Stimulated activated effector memory CD8-positive, alpha-beta T cell treated with anti-CD3 and anti-CD28 coated beads, Interleukin-12 subunit alpha, Interleukin-12 subunit beta, amount 100 ng/mL, for 72 hours (primary cell): Measurements from ENCODE around the gene ZNF646.
"Not testable (repeated sequence)": the region's sequence is repeated elsewhere in the genome, so short reads cannot be mapped to it uniquely, and the experiment has no call there.

Experiments used
- ATAC-seq: fragments of 150-1000 bp; cut with Tn5 transposase; 2 replicates; pipeline ENCODE4 v1.10.0; 2021
- DNase-seq, 2 donors: peaks; one replicate each; pipeline ENCODE4 v3.0.0; 2021 to 2022; ENCODE audit warnings: low spot score in 2 of 2
- H3K27ac Mint-ChIP-seq: one replicate; pipeline ENCODE4 v1.8.0; 2022; ENCODE audit warnings: mild to moderate bottlenecking, mixed read lengths
- H3K36me3 Mint-ChIP-seq: one replicate; pipeline ENCODE4 v1.8.0; 2022; ENCODE audit warnings: mild to moderate bottlenecking, mixed read lengths
- H3K4me1 Mint-ChIP-seq: one replicate; pipeline ENCODE4 v1.8.0; 2022; ENCODE audit warnings: mixed read lengths
- H3K4me3 Mint-ChIP-seq: one replicate; pipeline ENCODE4 v1.8.0; 2022; ENCODE audit warnings: mild to moderate bottlenecking, mixed read lengths
- H3K9me3 Mint-ChIP-seq: one replicate; pipeline ENCODE4 v1.8.0; 2022; ENCODE audit warnings: mixed read lengths

The ZNF646 gene

DNA sequence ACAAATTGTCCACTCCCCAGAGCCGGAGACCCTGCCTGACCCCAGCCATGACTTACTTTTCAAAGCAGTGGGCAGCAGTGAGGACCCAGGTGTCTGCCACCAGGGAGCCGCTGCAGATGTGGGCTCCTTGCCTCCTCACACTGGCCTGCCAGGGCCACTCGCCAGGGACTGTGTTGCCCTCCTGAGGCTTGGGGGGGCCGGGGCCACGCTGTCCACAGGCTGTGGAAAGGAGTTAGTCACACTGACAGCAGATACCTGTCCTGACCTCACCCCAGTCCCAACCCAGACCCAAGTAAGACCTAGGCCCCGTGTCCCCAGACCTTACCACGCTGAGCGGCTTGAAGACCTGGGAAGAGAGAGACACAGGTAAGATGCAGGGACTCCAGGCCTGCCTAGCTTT is 13.3 kb downstream of the ZNF646 start:
- H3K27ac Mint-ChIP-seq = peak overlapping the region; percentile 82
- ATAC-seq (no peak), DNase-seq (no peak)
- no peaks in the 10 kb centered on the region for H3K9me3 Mint-ChIP-seq
- peaks cover 21% of the 10 kb centered on the region for H3K4me1 Mint-ChIP-seq
- H3K36me3 Mint-ChIP-seq = peaks cover 66% of the 10 kb centered on the region
- no peak overlapping the region for H3K4me3 Mint-ChIP-seq

DNA sequence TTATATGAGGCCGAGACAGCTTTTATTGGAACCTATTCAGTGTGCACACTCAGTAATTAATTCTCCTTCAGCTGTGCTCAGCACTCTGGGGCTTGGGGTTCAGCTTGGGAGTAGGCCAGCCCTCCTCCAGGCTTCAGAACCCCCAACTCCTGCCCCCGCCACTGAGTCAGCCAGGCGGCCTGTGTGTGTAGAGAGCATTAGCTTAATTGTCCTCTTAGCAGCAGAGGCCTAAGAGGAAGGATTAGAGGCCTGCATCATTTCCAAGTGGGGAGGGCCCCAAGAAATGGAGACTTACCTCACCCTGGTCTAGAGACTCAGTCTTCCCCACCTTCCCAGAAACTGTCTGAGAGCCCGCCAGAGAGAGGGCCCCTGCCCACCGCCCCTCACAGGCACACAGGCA is 13.7 kb downstream of the ZNF646 start:
- Mint-ChIP-seq H3K9me3 (no peaks in the 10 kb centered on the region), H3K4me1 (peaks cover 25% of the 10 kb centered on the region), H3K27ac (no peak overlapping the region), H3K4me3 (no peak overlapping the region), H3K36me3 (peaks cover 66% of the 10 kb centered on the region)
- DNase-seq (no peak), ATAC-seq (no peak)

DNA sequence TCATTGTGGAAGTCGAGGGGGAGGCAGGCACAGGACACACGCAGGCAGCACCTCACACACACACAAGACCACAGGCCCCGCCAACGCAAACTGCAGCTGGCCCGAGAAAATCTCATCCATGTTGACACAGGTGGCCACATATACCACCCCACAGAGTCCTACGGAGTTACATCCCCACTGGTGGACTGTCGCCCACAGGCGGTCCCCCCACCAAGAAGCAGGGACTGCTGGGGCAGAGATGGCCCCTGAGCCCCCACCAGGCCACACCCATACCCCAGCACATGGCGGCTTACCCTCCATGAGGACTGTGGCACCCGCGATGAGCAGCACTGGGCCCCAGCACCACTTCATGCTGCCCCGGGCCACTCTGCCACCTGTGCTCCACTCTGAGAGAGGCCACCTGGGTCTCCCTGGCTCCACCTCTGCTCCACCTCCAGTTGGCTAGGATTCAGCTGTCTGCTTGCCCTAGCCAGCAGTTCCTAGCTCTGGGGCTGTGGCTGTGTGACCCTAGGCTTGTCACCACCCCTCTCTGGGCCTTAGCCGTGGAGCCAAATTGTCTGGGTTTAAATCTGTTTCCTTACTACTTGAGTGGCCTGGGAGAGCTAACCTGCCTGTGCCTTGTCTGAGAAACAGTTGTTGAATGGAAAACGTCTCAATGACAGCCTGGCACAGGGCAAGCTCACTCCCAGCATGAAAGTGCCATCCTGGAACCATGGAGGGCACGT is 14.4 kb downstream of the ZNF646 start, which contains the start of gene PRSS53:
PRSS53 (minus strand) TSS at position 485 of the 725 bp plus-strand sequence; CDS start at position 351, 134 bp downstream.
- ATAC-seq (no peak), DNase-seq (no peak)
- Mint-ChIP-seq H3K9me3 (no peaks in the 10 kb centered on the region), H3K36me3 (peaks cover 60% of the 10 kb centered on the region), H3K27ac (peak within 1 kb of the TSS; percentile 82), H3K4me1 (peaks cover 25% of the 10 kb centered on the region), H3K4me3 (no peak within 1 kb of the TSS)

DNA sequence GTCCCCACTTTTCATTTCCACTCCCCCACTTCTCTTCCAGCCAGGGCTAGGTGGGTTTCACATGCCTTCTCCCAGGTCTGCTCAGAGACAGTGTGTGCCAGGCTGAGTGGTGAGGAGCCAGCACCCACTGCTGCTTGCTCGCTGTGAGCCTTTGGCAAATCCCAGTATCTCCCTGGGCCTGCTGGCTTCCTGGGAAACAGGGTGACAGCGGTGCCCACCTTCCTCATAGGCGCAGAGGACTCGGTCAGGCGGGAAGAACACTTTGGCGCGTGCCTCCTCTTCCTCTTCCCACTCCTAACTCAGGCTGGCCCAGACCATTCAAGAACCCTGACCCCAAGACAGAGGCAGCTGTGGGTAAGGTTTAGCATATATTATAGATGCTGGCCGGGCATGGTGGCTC is 15.0 kb downstream of the ZNF646 start:
- Mint-ChIP-seq H3K9me3 (no peaks in the 10 kb centered on the region), H3K4me3 (no peak overlapping the region), H3K36me3 (peaks cover 55% of the 10 kb centered on the region), H3K4me1 (peaks cover 31% of the 10 kb centered on the region), H3K27ac (no peak overlapping the region)
- DNase-seq = no peak
- no peak for ATAC-seq

DNA sequence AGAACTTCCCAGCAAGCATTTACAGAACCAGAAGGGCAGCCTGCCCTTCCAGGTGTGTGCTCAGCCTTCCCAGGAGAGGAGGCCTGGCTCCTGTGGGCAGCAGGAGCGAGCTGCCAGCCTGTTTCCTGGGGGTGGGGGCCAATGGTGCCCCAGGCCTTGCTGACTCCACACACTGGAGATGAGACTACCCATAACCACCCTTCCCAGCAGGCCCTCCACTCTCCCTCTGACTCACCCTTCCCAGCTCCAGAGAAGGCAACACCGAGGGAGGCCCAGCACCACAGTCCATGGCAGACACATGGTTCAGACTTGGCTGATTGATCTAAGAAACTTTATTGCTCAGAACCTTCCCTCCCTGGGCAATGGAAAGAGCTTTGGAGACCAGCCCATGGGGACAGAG is 16.3 kb downstream of the ZNF646 start:
- DNase-seq = no peak

DNA sequence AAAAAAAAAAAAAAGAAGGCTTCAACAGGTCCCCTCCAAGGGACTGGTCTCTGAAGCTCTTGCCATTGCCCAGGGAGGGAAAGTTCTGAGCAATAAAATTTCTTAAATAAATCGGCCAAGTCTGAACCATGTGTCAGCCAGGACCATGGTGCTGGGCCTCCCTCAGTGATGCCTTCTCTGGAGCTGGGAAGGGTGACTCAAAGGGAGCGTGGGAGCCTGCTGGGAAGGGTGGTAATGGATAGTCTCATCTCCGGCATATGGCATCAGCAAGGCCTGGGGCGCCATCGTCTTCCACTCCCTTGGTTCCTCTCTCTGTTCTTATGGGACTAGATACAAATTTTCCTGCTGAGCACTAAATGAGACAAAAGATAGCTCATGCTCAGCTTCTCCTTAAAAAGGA is 18.1 kb downstream of the ZNF646 start:
- Mint-ChIP-seq H3K27ac (no peak overlapping the region), H3K9me3 (no peaks in the 10 kb centered on the region), H3K4me1 (peaks cover 31% of the 10 kb centered on the region), H3K4me3 (peak overlapping the region; percentile 100), H3K36me3 (peaks cover 45% of the 10 kb centered on the region)
- ATAC-seq (no peak), DNase-seq (no peak)

More for the DNA sequence above, 16.3 kb downstream of the ZNF646 start:
- Mint-ChIP-seq H3K36me3 (peaks cover 50% of the 10 kb centered on the region), H3K27ac (peak overlapping the region; percentile 39), H3K4me1 (peaks cover 34% of the 10 kb centered on the region), H3K4me3 (no peak overlapping the region), H3K9me3 (no peaks in the 10 kb centered on the region)
- no peak for ATAC-seq

DNA sequence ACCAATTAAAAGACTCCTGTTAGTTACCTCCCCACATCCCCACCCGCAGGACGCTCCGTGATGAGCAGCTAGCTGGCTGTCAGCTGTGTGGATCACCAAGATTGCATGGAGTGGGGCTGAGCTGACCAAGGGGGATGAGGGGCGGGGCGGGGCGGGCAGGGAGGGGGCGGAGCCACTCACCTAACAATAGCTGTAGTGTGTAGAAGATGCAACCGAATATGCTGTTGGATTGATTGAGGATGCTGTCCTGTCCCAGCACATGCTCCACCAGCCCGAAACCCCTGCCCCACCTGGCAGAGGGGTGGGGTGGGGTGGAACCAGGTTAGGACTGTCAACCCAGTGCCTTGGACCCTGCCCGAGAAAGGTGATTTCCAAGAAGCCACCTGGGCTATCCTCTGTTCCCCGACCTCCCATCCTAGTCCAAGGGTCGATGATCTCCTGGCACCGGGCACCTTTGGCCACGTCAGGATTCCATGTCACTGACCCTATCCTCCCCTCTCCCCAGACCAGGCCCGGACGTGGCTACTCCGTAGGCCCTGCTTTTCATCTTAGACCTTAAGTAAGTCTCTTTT is 19.0 kb downstream of the ZNF646 start:
- Mint-ChIP-seq H3K27ac (no peak overlapping the region), H3K9me3 (no peaks in the 10 kb centered on the region), H3K36me3 (peaks cover 45% of the 10 kb centered on the region), H3K4me1 (peaks cover 31% of the 10 kb centered on the region), H3K4me3 (peak overlapping the region; percentile 100)
- DNase-seq (no peak), ATAC-seq (no peak)

DNA sequence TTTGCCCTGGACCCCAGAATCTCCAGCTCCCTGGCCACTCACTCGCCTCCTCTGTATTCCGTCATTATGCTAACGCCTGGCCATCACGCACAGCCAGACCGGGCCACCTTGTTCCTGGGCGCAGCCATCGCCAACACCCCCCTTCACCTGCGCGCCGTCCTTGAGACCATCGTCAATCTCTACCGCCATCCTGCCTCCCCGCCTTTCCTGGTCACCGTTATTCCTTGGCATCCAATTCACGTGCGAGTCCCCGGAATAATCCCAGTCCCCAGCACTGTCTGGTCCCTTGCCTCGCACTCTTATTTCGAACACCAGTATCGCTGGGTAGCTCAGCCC is 19.8 kb downstream of the ZNF646 start:
- Mint-ChIP-seq H3K4me1 (peaks cover 31% of the 10 kb centered on the region), H3K36me3 (peaks cover 38% of the 10 kb centered on the region), H3K9me3 (no peaks in the 10 kb centered on the region), H3K4me3 (peak overlapping the region; percentile 100), H3K27ac (peak overlapping the region; percentile 93)
- DNase-seq = no peak
- no peak for ATAC-seq

DNA sequence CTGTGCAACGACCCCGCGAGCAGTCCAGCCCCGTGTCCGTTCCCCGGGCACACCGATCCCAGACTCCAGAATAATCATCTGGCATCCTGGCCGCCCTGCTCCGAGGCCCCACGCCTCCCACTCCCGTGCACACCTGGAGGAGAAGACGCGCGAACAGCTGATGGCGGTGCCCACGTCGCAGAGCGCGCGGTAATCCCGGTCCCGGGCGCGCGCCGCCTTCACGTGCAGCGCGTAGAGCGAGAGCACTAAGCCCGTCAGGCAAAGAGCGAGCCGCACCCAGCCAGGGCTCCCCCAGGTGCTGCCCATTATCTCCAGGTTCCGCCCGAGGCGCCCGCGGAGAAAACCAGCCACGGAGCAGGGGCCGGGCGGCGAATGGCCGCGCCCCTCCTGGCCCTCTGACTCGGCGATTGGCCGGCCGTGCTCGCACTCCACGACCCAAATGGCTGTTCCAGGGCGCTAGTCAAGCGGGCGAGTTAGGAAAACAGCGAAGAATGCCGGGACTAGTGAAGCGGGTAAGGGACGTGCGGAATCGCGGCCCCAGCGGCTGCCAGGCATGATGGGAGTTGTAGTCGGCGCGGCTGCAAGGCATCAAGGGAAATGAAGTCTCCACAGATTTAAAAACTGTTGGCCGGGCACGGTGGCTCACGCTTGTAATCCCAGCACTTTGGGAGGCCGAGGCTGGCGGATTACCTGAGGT is 20.4 kb downstream of the ZNF646 start, which contains the start of gene VKORC1:
VKORC1 (minus strand) TSS at position 374 of the 697 bp plus-strand sequence; CDS start at position 306, 68 bp downstream.
- Mint-ChIP-seq H3K4me3 (peak within 1 kb of the TSS; percentile 100), H3K27ac (peak within 1 kb of the TSS; percentile 93), H3K9me3 (no peaks in the 10 kb centered on the region), H3K36me3 (peaks cover 33% of the 10 kb centered on the region), H3K4me1 (peaks cover 31% of the 10 kb centered on the region)
- ATAC-seq (peak; percentile 92), DNase-seq (peak; percentile 68 to 94)

DNA sequence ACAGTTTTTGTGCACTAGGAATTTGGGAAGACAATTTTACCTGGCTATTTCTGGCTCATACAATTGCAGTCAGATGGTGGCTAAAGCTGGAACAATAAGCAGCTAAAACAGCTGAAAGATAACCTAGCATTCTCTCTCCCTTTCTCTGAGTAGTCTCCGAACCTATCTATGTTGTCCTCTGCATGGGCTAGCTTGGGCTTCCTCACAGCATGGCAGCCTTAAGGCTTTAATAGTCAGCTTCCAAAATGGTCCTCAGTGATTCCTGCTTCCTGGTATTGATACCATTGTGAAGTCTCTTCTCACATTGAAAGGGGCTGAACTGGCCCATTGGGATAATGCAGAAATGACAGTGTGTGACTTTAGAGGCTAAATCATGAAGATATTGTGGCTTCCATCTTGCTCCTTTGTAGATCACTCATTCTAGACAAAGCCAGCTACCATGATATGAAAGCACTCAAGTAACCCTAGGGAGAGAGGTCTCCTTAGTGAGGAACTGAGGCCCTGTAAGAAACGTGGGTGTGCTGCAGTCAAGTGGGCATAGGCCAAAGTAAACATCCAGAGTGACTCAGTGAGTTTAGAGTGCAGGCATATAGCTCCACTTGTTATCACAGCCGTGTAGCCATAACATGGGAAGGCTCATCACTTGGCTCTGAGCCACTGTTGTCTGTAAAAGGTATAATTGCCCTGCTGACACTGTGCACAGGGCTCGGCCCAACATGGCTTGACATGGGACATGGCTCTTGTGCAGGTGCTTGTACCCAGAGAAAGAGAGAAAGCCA is 25.8 kb downstream of the ZNF646 start:
- no peak overlapping the region for H3K4me3 Mint-ChIP-seq
- DNase-seq = no peak
- no peak for ATAC-seq
- peaks cover 10% of the 10 kb centered on the region for H3K4me1 Mint-ChIP-seq
- H3K9me3 Mint-ChIP-seq = no peaks in the 10 kb centered on the region
- H3K27ac Mint-ChIP-seq = no peak overlapping the region
- no peaks in the 10 kb centered on the region for H3K36me3 Mint-ChIP-seq

DNA sequence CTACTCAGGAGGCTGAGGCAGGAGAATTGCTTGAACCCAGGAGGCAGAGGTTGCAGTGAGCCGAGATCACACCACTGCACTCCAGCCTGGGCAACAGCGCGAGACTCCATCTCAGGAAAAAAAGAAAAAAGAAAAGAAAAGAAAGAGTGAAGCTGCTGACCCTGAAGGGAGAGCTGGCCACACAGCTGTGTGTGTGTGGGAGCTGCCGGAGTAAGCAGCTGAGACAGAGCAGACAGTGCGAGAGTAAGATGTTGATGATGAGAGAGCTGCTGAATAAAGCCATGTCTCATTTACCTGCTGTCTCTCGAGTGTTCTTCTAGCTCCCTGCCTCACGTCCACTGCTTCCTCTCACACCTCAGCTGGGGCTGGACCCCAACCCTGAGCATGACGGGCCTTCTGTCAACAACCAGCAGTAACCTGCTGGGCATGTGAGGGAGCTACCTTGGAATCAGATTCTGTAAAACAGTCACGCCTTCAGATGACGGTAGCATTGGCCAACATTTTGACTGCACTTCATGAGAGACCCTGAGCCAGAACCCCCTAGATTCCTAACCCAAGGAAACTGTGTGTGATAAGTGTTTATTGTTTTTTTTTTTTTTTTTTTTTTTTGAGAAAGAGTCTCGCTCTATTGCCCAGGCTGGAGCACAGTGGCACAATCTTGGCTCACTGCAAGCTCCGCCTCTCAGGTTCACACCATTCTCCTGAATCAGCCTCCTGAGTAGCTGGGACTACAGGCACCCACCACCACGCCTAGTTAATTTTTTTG is 26.8 kb downstream of the ZNF646 start:
- not testable (repeated sequence) for H3K27ac Mint-ChIP-seq, H3K4me3 Mint-ChIP-seq, DNase-seq, ATAC-seq, H3K9me3 Mint-ChIP-seq, H3K4me1 Mint-ChIP-seq, H3K36me3 Mint-ChIP-seq

DNA sequence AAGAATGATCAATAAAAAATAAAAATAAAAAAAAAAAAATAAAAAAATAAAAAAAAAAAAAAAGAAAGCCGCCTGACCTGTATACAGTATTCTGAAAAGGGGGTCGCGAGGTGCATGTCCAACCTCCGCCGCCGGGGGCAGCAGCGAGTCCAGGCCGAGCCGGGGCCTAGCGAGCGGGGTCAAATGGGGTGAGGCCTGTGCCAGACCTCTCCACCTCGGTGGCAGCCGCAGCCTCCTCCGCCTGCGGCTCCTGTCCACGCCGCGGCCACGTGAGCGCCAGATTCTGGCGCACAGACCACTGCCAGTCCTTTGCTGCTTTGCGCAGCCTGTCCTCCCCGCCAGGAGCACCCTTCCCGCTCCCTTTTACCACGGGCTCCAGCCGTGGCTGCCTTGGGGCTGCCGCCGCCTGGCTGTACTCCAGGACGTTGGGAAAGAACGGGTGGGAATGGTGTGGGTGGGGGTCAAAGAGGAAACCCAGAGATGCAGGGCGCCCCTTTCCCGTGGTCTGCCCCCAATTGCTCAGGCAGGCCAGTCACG is 31.5 kb downstream of the ZNF646 start:
- H3K4me3 Mint-ChIP-seq = peak overlapping the region; percentile 25
- H3K36me3 Mint-ChIP-seq = peaks cover 25% of the 10 kb centered on the region
- H3K4me1 Mint-ChIP-seq = peaks cover 32% of the 10 kb centered on the region
- no peaks in the 10 kb centered on the region for H3K9me3 Mint-ChIP-seq
- peak; percentile 91 to 97 for DNase-seq
- ATAC-seq = peak; percentile 66
- peak overlapping the region; percentile 77 for H3K27ac Mint-ChIP-seq

DNA sequence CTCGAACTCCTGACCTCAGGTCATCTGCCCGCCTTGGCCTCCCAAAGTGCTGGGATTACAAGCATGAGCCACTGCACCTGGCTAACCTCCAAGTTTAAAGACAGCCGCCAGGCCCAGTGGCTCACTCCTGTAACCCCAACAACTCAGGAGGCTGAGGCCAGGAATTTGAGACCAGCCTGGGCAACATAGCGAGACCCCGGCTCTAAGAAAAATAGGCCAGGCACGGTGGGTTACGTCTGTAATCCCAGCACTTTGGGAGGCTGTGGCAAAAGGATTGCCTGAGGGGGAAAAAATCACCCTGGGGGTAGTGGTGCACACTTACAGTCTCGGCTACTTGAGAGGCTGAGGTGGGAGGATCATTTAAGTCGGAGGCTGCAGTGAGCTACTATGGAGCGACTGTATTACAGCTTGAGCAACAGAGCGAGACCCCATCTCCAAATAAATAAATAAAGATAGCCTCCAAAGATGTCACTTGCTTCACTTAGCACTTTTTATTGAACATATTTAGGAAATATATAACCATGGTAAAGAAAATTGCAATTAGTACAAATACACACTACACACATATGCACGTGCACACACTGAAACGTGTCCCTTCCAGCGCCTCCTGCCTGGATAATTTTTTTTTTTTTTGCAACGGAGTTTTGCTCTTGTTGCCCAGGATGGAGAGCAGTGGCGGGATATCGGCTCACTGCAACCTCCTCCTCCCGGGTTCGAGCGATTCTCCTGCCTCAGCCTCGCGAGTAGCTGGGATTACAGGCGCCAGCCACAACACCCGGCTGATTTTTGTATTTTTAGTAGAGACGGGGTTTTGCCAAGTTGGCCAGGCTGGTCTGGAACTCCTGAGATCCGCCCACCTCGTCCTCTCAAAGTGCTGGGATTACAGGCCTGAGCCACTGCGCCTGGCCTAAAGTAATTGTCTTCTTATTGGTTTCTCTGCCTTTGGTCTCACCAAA is 32.6 kb downstream of the ZNF646 start:
- DNase-seq (no peak), ATAC-seq (no peak)
- Mint-ChIP-seq H3K4me3 (peak overlapping the region; percentile 90), H3K4me1 (peaks cover 32% of the 10 kb centered on the region), H3K27ac (peak overlapping the region; percentile 96), H3K9me3 (no peaks in the 10 kb centered on the region), H3K36me3 (peaks cover 35% of the 10 kb centered on the region)
